Mesodermal cell (in vitro differentiated cells): Measurements from ENCODE around the gene OSBPL2.

Source experiments
- H3K27ac ChIP-seq: 2 replicates; pipeline ENCODE4 v1.7.0; 2013; ENCODE audit warnings: mild to moderate bottlenecking, low read depth, low read length, moderate library complexity; ENCODE audit not compliant: severe bottlenecking
- H3K36me3 ChIP-seq: 2 replicates; pipeline ENCODE4 v1.7.1; 2013; ENCODE audit warnings: mild to moderate bottlenecking, low read length, moderate library complexity; ENCODE audit not compliant: control insufficient read depth, insufficient read depth
- H3K4me1 ChIP-seq: one replicate; pipeline ENCODE4 v1.7.1; 2013; ENCODE audit warnings: mild to moderate bottlenecking, low read length; ENCODE audit not compliant: insufficient read depth, control insufficient read depth, poor library complexity, severe bottlenecking
- H3K4me3 ChIP-seq: 2 replicates; pipeline ENCODE4 v1.7.0; 2013; ENCODE audit warnings: low read length, control low read depth, mild to moderate bottlenecking; ENCODE audit not compliant: insufficient read depth, poor library complexity, severe bottlenecking; ENCODE audit errors: extremely low read depth
- H3K9me3 ChIP-seq: 2 replicates; pipeline ENCODE4 v1.7.1; 2013; ENCODE audit warnings: mild to moderate bottlenecking, low read length, moderate library complexity; ENCODE audit not compliant: control insufficient read depth
- WGBS, 2 experiments: methylation state at CpG; one replicate each; pipeline ENCODE4 v1.1.5; 2013; ENCODE audit warnings: missing lambda C conversion rate in 2 of 2; ENCODE audit not compliant: insufficient coverage in 2 of 2; 5-methylcytosine and 5-hydroxymethylcytosine counted together

OSBPL2 gene

GRCh38 chr20:62274332-62274950, 36.1 kb downstream of the OSBPL2 start:
- Histone ChIP-seq H3K36me3 (peaks cover 57% of the 10 kb centered on the region), H3K4me3 (no peak overlapping the region), H3K9me3 (no peaks in the 10 kb centered on the region), H3K4me1 (no peaks in the 10 kb centered on the region), H3K27ac (no peak overlapping the region)
- 90 to 98% methylated on average over 9 to 12 of the region's 13 CpGs for WGBS, 2 experiments

GRCh38 chr20:62275219-62275618, 36.9 kb downstream of the OSBPL2 start:
- WGBS, 2 experiments, result 84 to 96% methylated on average over 8 to 9 of the region's 10 CpGs
- Histone ChIP-seq H3K4me3 (no peak overlapping the region), H3K27ac (no peak overlapping the region), H3K9me3 (no peaks in the 10 kb centered on the region), H3K36me3 (peaks cover 65% of the 10 kb centered on the region), H3K4me1 (no peaks in the 10 kb centered on the region)

DNA sequence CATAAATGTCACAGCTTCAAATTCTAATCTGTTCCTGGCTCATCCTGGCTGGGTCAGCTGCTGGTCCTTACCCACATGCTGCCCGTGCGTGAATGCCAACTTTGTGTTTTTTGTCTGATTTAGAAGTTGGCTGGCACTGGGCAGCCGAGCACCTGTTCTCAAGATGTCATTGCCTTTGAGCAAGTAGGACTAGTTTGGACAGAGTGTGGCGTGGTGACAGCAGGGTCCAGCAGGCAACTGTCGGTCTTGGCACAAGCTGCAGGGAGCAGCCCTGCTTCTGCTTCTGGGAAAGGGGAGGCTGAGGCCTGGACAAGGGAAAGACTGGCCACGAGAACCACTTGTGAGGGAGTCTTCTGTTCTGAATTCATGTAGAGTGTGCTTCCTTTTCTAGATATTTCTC, 38.1 kb downstream of the OSBPL2 start:
- H3K4me3 ChIP-seq, result no peak overlapping the region
- H3K4me1 ChIP-seq, result no peaks in the 10 kb centered on the region
- peaks cover 70% of the 10 kb centered on the region for H3K36me3 ChIP-seq
- WGBS, 2 experiments, result 92 to 100% methylated on average over 4 to 6 of the region's 6 CpGs
- H3K9me3 ChIP-seq, result no peaks in the 10 kb centered on the region
- no peak overlapping the region for H3K27ac ChIP-seq

DNA sequence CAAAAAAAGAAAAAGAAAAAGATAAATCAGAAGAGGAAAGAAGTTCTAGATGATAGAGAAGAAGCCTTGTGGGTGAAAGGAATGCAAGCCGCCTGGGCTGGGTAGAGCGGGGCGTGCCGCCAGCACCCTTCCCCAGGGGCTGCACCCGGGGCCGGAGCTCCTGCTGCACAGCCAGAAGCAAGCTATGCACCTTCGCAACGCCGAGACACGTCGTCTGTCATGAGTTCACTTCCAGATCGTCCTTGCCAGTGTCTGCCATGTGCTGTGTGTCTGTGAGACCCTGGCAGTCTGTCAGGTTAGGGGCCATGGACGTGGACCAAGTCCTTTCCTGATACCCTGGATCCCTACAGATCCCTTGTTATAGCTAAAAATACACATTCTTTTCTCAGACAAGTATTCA, 38.9 kb downstream of the OSBPL2 start:
- no peak overlapping the region for H3K4me3 ChIP-seq
- peaks cover 74% of the 10 kb centered on the region for H3K36me3 ChIP-seq
- H3K4me1 ChIP-seq, result no peaks in the 10 kb centered on the region
- 89% methylated on average over 13 of the region's 13 CpGs for WGBS, 2 experiments
- no peak overlapping the region for H3K27ac ChIP-seq
- H3K9me3 ChIP-seq, result no peaks in the 10 kb centered on the region

GRCh38 chr20:62280303-62280702, 42.0 kb downstream of the OSBPL2 start:
- H3K4me3 ChIP-seq, result no peak overlapping the region
- H3K36me3 ChIP-seq, result peaks cover 69% of the 10 kb centered on the region
- WGBS, 2 experiments, result 77 to 95% methylated on average over 3 of the region's 4 CpGs
- no peak overlapping the region for H3K27ac ChIP-seq
- no peaks in the 10 kb centered on the region for H3K4me1 ChIP-seq
- H3K9me3 ChIP-seq, result no peaks in the 10 kb centered on the region

DNA sequence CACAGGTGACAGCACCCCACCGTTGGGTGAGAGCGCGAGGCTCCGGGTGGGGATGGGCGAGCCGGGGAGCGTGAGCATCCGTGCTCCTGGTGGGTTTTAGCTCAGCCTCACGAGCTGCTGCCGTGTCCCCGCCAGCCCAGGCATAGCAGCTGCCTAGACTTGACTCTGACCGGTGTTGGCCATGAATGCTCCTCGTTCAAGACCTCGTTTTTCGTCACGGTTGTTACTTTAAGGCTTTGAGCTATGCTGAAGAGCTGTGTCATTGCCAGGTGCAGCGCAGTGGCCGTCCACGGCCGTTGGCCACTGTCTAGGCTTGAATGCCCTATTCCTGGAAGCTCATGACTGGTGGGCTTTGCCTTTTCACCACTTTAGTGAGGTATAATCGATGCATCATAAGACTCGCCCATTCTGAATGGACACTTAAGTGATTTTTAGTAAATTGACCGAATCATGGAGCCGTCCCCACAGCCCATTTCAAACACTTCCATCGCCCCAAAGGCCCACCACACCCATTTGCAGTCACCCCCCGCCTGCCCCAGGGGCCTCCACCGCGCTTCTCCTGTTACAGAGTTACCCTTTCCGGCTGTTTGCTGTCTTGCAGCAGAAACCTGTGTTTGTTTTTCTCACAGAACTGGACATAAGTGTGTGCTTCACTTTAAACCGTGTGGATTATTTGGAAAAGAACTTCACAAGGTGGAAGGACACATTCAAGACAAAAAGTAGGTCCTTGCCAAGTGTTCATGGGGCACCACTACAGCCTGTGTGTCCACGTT, 43.0 kb downstream of the OSBPL2 start:
- Histone ChIP-seq H3K9me3 (no peaks in the 10 kb centered on the region), H3K4me3 (no peak overlapping the region), H3K4me1 (no peaks in the 10 kb centered on the region), H3K27ac (no peak overlapping the region), H3K36me3 (peaks cover 69% of the 10 kb centered on the region)
- 95% methylated on average over 30 to 31 of the region's 31 CpGs for WGBS, 2 experiments

DNA sequence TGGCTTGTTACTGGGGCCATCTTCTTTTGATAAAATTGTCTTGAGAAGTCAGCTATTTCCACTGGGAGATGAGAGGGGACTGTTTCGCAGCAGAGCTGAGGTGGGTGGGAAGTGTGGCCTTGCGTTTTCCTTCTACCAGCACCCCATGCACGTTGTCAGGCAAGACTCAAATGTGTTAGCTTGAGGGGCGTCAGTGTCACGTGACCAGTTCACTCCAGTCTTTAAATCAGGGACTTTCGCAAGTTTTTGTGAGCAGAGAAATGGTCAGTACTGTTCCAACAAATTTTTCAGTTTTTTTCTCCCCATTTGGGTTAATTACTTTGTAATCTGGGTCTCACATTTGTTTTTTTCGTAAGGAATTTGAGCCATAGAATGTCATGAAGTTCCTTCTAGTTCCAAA, 43.8 kb downstream of the OSBPL2 start:
- 92 to 94% methylated on average over 5 to 7 of the region's 7 CpGs for WGBS, 2 experiments
- H3K4me3 ChIP-seq, result no peak overlapping the region
- H3K9me3 ChIP-seq, result no peaks in the 10 kb centered on the region
- peaks cover 74% of the 10 kb centered on the region for H3K36me3 ChIP-seq
- H3K27ac ChIP-seq, result no peak overlapping the region
- no peaks in the 10 kb centered on the region for H3K4me1 ChIP-seq

GRCh38 chr20:62282877-62283503, 44.7 kb downstream of the OSBPL2 start:
- WGBS, 2 experiments, result 88 to 92% methylated on average over 14 to 15 of the region's 16 CpGs
- H3K27ac ChIP-seq, result no peak overlapping the region
- no peaks in the 10 kb centered on the region for H3K4me1 ChIP-seq
- no peaks in the 10 kb centered on the region for H3K9me3 ChIP-seq
- no peak overlapping the region for H3K4me3 ChIP-seq
- peaks cover 69% of the 10 kb centered on the region for H3K36me3 ChIP-seq

- Histone ChIP-seq H3K4me1 (no peaks in the 10 kb centered on the region), H3K36me3 (peaks cover 65% of the 10 kb centered on the region), H3K27ac (no peak overlapping the region), H3K9me3 (no peaks in the 10 kb centered on the region), H3K4me3 (no peak overlapping the region)
- 89 to 99% methylated on average over 5 of the region's 6 CpGs for WGBS, 2 experiments
Observed at GRCh38 chr20:62284448-62284847, 46.1 kb downstream of the OSBPL2 start.

DNA sequence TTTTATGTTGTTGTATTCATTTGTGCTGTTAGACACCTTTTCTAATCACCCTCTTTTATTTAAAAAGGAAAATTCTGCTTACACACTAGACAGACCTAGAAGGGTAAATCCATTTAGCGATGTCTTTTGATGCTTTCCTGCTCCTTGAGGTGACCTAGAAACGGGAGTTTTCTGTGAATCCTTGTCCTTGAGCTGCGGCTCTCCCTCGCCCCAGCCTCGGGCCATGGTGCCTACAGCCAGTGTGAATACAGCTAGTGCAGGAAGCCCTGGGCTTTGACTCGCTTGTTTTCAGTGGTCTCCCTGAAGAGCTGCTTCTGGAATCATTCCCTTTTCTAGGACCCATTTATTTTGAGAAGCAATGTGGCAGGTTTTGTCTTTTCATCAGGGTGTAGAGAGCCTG, 46.8 kb downstream of the OSBPL2 start:
- H3K36me3 ChIP-seq, result peaks cover 60% of the 10 kb centered on the region
- H3K4me1 ChIP-seq, result no peaks in the 10 kb centered on the region
- 94 to 97% methylated on average over 6 of the region's 6 CpGs for WGBS, 2 experiments
- H3K4me3 ChIP-seq, result no peak overlapping the region
- peak overlapping the region; percentile 53 for H3K27ac ChIP-seq
- H3K9me3 ChIP-seq, result no peaks in the 10 kb centered on the region

DNA sequence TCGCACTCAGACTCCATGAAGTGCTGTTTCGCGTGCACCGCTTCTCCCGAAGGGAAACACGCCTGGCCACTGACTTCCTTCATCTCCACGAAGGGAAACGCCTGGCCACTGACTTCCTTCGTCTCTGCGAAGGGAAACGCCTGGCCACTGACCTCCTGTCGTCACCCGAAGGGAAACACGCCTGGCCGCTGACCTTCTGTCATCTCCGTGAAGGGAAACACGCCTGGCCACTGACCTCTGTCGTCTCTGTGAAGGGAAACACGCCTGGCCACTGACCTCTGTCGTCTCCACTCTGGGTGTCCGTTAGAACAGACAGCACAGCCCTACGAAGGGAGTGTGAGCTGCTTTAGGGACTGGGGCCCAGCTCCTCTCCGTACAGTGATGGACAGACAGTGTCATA, 47.4 kb downstream of the OSBPL2 start:
- H3K36me3 ChIP-seq, result peaks cover 55% of the 10 kb centered on the region
- no peaks in the 10 kb centered on the region for H3K4me1 ChIP-seq
- peak overlapping the region; percentile 53 for H3K27ac ChIP-seq
- no peak overlapping the region for H3K4me3 ChIP-seq
- no peaks in the 10 kb centered on the region for H3K9me3 ChIP-seq
- WGBS, 2 experiments, result 87 to 89% methylated on average over 22 to 23 of the region's 23 CpGs
